GM12865 (cell line): Measurements from ENCODE around the gene TRAM2.

ENCODE experiments used
- DNase-seq: peaks from one replicate; pipeline ENCODE4 v3.0.0; 2010; ENCODE audit warnings: low read depth
- H3K4me3 ChIP-seq: 2 replicates; pipeline ENCODE4 v1.5.1; 2011; ENCODE audit warnings: mild to moderate bottlenecking, low read depth, low read length, control low read depth
- TF ChIP-seq, protein P1 (sequence below): IDR thresholded peaks from 2 replicates; pipeline ENCODE4 v1.5.1; 2011; ENCODE audit warnings: low read length, control low read depth, low read depth, inconsistent platforms; ENCODE audit not compliant: insufficient read depth; ENCODE audit errors: missing control alignments

TRAM2 gene

DNA sequence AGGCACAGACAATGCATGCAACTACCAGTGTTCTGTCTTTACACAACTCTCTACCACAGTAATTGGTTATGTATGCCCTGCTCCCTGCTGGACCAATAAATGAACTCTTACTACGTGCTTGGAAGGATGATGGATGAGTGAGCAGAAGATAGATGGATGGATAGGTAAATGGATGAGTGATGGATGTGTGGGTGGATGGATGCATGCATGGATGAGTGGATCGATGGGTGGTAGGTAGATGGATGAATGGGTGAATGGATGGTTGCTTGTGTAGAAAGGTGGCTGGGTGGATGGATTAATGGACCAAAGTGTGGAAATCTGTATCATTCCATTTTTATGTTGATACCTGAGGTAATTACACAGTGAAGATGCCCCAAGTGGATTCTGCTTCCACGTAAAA, 10.1 kb upstream of the TRAM2 start:
- TF ChIP-seq, protein P1, sequence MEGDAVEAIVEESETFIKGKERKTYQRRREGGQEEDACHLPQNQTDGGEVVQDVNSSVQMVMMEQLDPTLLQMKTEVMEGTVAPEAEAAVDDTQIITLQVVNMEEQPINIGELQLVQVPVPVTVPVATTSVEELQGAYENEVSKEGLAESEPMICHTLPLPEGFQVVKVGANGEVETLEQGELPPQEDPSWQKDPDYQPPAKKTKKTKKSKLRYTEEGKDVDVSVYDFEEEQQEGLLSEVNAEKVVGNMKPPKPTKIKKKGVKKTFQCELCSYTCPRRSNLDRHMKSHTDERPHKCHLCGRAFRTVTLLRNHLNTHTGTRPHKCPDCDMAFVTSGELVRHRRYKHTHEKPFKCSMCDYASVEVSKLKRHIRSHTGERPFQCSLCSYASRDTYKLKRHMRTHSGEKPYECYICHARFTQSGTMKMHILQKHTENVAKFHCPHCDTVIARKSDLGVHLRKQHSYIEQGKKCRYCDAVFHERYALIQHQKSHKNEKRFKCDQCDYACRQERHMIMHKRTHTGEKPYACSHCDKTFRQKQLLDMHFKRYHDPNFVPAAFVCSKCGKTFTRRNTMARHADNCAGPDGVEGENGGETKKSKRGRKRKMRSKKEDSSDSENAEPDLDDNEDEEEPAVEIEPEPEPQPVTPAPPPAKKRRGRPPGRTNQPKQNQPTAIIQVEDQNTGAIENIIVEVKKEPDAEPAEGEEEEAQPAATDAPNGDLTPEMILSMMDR: no peak
- no peak for DNase-seq
- no peak overlapping the region for H3K4me3 ChIP-seq

DNA sequence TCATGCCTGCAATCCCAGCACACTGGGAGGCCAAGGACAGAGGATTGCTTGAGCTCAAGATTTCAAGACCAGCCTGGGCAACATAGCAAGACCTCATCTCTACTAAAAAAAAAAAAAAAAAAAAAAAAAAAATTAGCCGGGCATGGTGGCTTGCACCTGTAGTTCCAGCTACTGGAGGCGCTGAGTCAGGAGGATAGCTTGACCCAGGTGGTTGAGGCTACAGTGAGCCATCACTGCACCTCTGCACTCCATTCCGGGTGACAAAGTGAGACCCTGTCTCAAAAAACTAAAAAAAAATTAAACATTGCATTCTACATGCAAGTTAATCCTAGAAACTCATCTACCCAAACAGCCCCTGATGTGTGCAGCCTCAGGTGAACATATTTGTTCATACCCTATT, 7.3 kb upstream of the TRAM2 start:
- no peak for DNase-seq
- TF ChIP-seq, protein P1: no peak
- no peak overlapping the region for H3K4me3 ChIP-seq

DNA sequence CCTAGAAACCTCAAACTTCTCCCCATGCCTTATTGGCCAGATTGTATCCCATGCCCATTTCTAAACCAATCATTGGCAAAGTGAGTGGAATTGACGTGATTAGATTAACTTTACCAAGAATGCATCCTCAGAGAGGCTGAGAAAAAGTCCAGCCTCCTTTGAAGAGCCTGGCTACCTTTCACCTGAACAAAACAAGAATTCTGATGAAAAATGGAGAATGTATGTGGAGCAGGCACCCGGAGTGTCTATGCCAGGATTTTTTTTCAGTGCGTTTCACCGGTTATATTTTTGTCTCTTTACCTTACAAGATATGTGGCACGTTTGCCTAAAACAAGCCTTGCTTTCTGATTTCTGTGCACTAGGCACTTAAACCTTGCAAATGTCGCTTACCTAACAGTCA, 6.1 kb upstream of the TRAM2 start:
- TF ChIP-seq, protein P1: no peak
- no peak for DNase-seq
- H3K4me3 ChIP-seq: no peak overlapping the region

DNA sequence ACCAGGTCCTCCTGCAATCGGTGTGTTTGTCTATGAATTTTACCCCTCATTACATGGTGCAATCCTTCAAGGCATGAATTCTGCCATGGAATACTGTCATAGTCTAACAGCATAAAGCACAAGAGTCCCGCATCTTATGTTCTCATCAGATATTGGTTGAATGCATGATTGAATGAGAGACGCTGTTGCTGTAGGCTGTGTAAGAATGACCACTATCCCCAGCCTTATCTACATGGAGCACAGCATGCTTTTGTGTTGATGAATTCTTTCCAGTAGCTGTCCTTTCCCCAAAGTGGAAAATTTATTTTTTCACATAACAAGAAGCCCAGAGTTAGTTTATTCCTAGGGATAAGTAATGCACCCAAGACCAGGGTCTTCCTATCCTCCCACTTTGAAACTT, 5.6 kb upstream of the TRAM2 start:
- DNase-seq: no peak
- TF ChIP-seq, protein P1: no peak
- H3K4me3 ChIP-seq: no peak overlapping the region

DNA sequence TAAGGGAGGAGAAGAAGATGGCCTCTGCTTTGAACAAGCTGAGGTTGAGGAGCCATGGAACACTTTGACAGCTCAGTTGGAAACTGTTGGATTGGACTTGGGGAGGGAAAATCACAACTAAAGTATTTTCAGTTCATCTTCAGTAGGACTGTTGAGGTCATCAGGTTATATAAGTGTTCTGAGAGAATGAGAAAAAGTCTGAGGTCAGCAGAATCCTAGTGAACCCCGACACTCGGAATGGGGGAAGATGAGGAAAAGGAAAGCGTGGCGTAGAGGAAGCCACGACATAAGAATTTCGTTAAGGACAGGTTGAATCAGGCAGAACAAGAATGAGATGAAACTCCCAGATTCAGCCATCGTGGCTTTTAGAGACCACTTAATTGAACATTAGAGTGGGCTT, 4.0 kb upstream of the TRAM2 start:
- no peak for DNase-seq
- TF ChIP-seq, protein P1: no peak
- no peak overlapping the region for H3K4me3 ChIP-seq

DNA sequence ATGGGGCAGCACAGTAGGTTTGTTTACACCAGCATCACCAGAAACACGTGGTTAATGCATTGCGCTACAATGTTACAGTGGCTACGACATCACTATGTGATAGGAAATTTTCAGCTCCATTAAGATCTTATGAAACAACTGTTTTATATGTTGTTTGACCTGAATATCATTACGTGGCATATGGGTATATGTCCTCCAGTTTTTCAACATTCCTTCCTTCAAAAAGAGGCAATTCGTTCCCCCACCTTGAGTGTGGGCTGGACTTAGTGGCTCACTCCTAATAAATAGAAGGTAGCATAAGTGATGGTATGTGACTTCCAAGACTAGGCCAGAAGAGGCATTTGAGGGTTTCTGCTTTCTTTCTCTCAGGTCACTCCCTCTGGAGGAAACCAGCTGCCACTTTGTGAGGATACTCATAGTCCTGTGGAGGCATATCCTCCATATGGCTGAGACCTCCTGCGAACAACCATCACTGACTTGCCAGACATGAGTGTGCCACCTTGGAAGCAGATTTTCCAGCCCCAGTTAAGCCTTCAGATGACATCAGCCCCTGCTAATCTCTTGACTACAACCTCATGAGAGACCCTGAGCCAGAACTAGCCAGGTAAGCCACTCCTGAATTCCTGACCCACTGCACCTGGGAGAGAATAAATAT, 2.3 kb upstream of the TRAM2 start:
- H3K4me3 ChIP-seq: no peak overlapping the region
- no peak for DNase-seq
- TF ChIP-seq, protein P1: no peak

DNA sequence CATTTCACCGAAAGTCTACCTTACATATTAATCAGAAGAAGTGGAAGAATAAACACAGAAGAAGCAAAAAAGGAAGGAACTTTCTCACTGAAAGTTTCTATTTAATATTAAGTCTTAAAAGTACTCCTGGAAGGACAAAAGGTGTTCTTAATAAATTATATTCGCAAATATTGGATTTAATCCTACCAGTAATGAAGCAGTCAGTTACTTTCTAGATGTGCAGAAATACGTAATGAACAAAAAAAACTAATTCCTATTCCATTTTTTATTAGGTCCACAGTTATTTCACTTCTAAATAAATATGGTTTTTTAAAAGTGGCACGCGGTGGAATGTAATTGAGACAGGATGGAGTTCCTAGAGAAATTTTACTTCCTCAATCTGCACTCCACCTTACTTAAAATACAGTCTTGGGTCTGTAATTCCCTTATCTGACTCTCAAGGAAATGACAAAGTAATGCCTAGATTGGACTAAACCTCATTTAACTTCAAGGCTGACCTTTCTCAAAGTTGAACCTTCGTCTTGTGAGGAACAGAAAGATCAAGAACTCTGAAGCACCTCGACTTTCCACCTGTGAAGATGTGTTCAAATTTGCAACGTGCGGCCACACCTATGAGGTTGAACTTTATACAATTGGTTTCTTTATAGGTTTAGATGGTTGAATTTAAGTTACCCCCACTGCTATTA, 1.1 kb upstream of the TRAM2 start:
- DNase-seq: no peak
- H3K4me3 ChIP-seq: peak overlapping the region; percentile 71
- TF ChIP-seq, protein P1: no peak
